ENCODE measurements around the gene BZW2.

Gene BZW2

GRCh38 chr7:16726189-16726588, 80.2 kb downstream of the BZW2 start:
- H3K4me1 ChIP-seq (ENCODE audit: control insufficient read depth, insufficient read depth, low read length) = peaks cover 8% of the 10 kb centered on the region
- H3K36me3 ChIP-seq (ENCODE audit: control insufficient read depth, insufficient read depth, low read length, severe bottlenecking) = no peaks in the 10 kb centered on the region
- no peaks in the 10 kb centered on the region for H3K9me3 ChIP-seq (ENCODE audit: control insufficient read depth, low read length)
- H3K4me3 ChIP-seq (ENCODE audit: low read length) = no peak overlapping the region
- no peak for DNase-seq (ENCODE audit: low read depth)
- H3K27me3 ChIP-seq (replicated peaks; ENCODE audit: control insufficient read depth, insufficient read depth, low read length) = no peaks in the 10 kb centered on the region
- no peak overlapping the region for H3K9ac ChIP-seq (ENCODE audit: low read length)

GRCh38 chr7:16727736-16728135, 81.8 kb downstream of the BZW2 start:
- DNase-seq (ENCODE audit: low read depth) = no peak
- Histone ChIP-seq H3K4me3 (ENCODE audit: low read length) (no peak overlapping the region), H3K9me3 (ENCODE audit: control insufficient read depth, low read length) (no peaks in the 10 kb centered on the region)

GRCh38 chr7:16728811-16729210, 82.8 kb downstream of the BZW2 start:
- H3K36me3 ChIP-seq (ENCODE audit: control insufficient read depth, insufficient read depth, low read length, severe bottlenecking) = no peaks in the 10 kb centered on the region
- no peak for DNase-seq (ENCODE audit: low read depth)
- H3K9me3 ChIP-seq (ENCODE audit: control insufficient read depth, low read length) = no peaks in the 10 kb centered on the region
- no peaks in the 10 kb centered on the region for H3K27me3 ChIP-seq (replicated peaks; ENCODE audit: control insufficient read depth, insufficient read depth, low read length)
- H3K4me3 ChIP-seq (ENCODE audit: low read length) = no peak overlapping the region
- peaks cover 10% of the 10 kb centered on the region for H3K4me1 ChIP-seq (ENCODE audit: control insufficient read depth, insufficient read depth, low read length)
- no peak overlapping the region for H3K9ac ChIP-seq (ENCODE audit: low read length)

More at GRCh38 chr7:16727736-16728135, 81.8 kb downstream of the BZW2 start:
- H3K4me1 ChIP-seq (ENCODE audit: control insufficient read depth, insufficient read depth, low read length) = peaks cover 9% of the 10 kb centered on the region
- H3K27me3 ChIP-seq (replicated peaks; ENCODE audit: control insufficient read depth, insufficient read depth, low read length) = no peaks in the 10 kb centered on the region
- H3K9ac ChIP-seq (ENCODE audit: low read length) = no peak overlapping the region
- no peaks in the 10 kb centered on the region for H3K36me3 ChIP-seq (ENCODE audit: control insufficient read depth, insufficient read depth, low read length, severe bottlenecking)

- no peaks in the 10 kb centered on the region for H3K9me3 ChIP-seq (ENCODE audit: control insufficient read depth, low read length)
- DNase-seq (ENCODE audit: low read depth) = no peak
- H3K27me3 ChIP-seq (replicated peaks; ENCODE audit: control insufficient read depth, insufficient read depth, low read length) = no peaks in the 10 kb centered on the region
- H3K36me3 ChIP-seq (ENCODE audit: control insufficient read depth, insufficient read depth, low read length, severe bottlenecking) = no peaks in the 10 kb centered on the region
- no peak overlapping the region for H3K4me3 ChIP-seq (ENCODE audit: low read length)
- H3K4me1 ChIP-seq (ENCODE audit: control insufficient read depth, insufficient read depth, low read length) = peaks cover 16% of the 10 kb centered on the region
- H3K9ac ChIP-seq (ENCODE audit: low read length) = no peak overlapping the region
Observed at GRCh38 chr7:16729541-16729940, 83.6 kb downstream of the BZW2 start.

GRCh38 chr7:16730937-16731336, 85.0 kb downstream of the BZW2 start:
- Histone ChIP-seq H3K4me3 (ENCODE audit: low read length) (no peak overlapping the region), H3K4me1 (ENCODE audit: control insufficient read depth, insufficient read depth, low read length) (peaks cover 21% of the 10 kb centered on the region), H3K36me3 (ENCODE audit: control insufficient read depth, insufficient read depth, low read length, severe bottlenecking) (no peaks in the 10 kb centered on the region), H3K9me3 (ENCODE audit: control insufficient read depth, low read length) (no peaks in the 10 kb centered on the region), H3K9ac (ENCODE audit: low read length) (no peak overlapping the region), H3K27me3 (replicated peaks; ENCODE audit: control insufficient read depth, insufficient read depth, low read length) (no peaks in the 10 kb centered on the region)
- DNase-seq (ENCODE audit: low read depth) = no peak

DNA sequence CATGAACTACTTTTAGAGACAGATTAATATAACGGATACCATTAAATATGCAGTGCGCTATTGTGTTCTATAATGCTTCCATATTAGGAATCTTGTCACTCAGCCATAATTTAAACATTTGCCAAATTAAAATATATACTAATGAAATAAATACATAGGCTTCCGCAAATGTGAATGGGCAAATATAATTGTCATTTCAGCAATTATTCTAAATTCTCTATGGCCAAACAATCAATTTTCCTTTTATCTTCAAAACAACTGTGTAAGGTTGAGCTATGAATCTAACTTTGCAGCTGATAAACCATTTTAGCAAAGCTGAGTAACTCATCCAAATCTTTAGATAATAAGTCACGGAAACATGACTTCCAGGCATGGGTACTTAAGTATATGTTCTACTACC, 86.8 kb downstream of the BZW2 start:
- no peak overlapping the region for H3K4me3 ChIP-seq (ENCODE audit: low read length)
- no peaks in the 10 kb centered on the region for H3K27me3 ChIP-seq (replicated peaks; ENCODE audit: control insufficient read depth, insufficient read depth, low read length)
- no peak overlapping the region for H3K9ac ChIP-seq (ENCODE audit: low read length)
- DNase-seq (ENCODE audit: low read depth) = no peak
- no peaks in the 10 kb centered on the region for H3K9me3 ChIP-seq (ENCODE audit: control insufficient read depth, low read length)
- H3K4me1 ChIP-seq (ENCODE audit: control insufficient read depth, insufficient read depth, low read length) = peaks cover 21% of the 10 kb centered on the region
- H3K36me3 ChIP-seq (ENCODE audit: control insufficient read depth, insufficient read depth, low read length, severe bottlenecking) = no peaks in the 10 kb centered on the region

GRCh38 chr7:16734148-16734726, 88.3 kb downstream of the BZW2 start:
- peak; percentile 34 for DNase-seq (ENCODE audit: low read depth)
- H3K9ac ChIP-seq (ENCODE audit: low read length) = no peak overlapping the region
- peaks cover 21% of the 10 kb centered on the region for H3K4me1 ChIP-seq (ENCODE audit: control insufficient read depth, insufficient read depth, low read length)
- no peaks in the 10 kb centered on the region for H3K36me3 ChIP-seq (ENCODE audit: control insufficient read depth, insufficient read depth, low read length, severe bottlenecking)
- no peaks in the 10 kb centered on the region for H3K27me3 ChIP-seq (replicated peaks; ENCODE audit: control insufficient read depth, insufficient read depth, low read length)
- H3K9me3 ChIP-seq (ENCODE audit: control insufficient read depth, low read length) = no peaks in the 10 kb centered on the region
- no peak overlapping the region for H3K4me3 ChIP-seq (ENCODE audit: low read length)

GRCh38 chr7:16735020-16735419, 89.0 kb downstream of the BZW2 start:
- H3K4me3 ChIP-seq (ENCODE audit: low read length) = no peak overlapping the region
- no peaks in the 10 kb centered on the region for H3K27me3 ChIP-seq (replicated peaks; ENCODE audit: control insufficient read depth, insufficient read depth, low read length)
- DNase-seq (ENCODE audit: low read depth) = no peak
- H3K4me1 ChIP-seq (ENCODE audit: control insufficient read depth, insufficient read depth, low read length) = peaks cover 27% of the 10 kb centered on the region
- no peak overlapping the region for H3K9ac ChIP-seq (ENCODE audit: low read length)
- H3K9me3 ChIP-seq (ENCODE audit: control insufficient read depth, low read length) = no peaks in the 10 kb centered on the region
- no peaks in the 10 kb centered on the region for H3K36me3 ChIP-seq (ENCODE audit: control insufficient read depth, insufficient read depth, low read length, severe bottlenecking)

DNA sequence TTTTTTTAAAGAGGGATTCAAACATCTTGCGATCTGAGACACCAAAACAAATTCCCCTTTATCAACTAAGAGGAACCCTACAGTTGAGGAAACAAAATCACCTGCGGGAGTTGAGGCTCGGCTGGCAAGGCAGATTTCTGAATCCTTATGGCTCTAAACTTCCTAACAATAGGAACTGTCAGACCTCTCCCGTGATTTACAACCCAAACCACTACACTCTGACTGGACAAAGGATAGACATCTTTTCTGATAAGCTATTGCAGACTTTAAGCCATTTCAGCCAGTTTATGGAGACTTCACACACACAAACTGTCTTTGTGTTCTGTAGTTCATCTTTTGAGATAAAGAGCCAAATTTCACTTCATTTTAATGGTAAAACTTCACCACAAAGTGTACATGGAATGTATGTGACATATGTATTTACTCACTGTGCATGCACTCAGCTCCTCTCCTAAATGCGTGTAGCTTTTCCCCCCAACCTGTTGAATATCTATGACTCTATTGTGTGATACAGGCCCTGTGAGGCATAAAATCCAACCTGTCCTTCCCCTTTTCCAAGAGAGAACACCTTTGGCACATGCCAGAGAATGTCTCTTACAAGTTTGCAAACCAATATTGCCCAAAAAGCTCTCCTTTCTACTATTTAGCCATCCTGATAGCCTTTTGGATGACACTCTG, 92.2 kb downstream of the BZW2 start:
- H3K9ac ChIP-seq (ENCODE audit: low read length) = no peak overlapping the region
- no peaks in the 10 kb centered on the region for H3K9me3 ChIP-seq (ENCODE audit: control insufficient read depth, low read length)
- H3K4me1 ChIP-seq (ENCODE audit: control insufficient read depth, insufficient read depth, low read length) = peaks cover 30% of the 10 kb centered on the region
- no peaks in the 10 kb centered on the region for H3K36me3 ChIP-seq (ENCODE audit: control insufficient read depth, insufficient read depth, low read length, severe bottlenecking)
- no peak for DNase-seq (ENCODE audit: low read depth)
- H3K27me3 ChIP-seq (replicated peaks; ENCODE audit: control insufficient read depth, insufficient read depth, low read length) = no peaks in the 10 kb centered on the region
- no peak overlapping the region for H3K4me3 ChIP-seq (ENCODE audit: low read length)

GRCh38 chr7:16739863-16740622, 94.1 kb downstream of the BZW2 start:
- Histone ChIP-seq H3K36me3 (ENCODE audit: control insufficient read depth, insufficient read depth, low read length, severe bottlenecking) (no peaks in the 10 kb centered on the region), H3K4me3 (ENCODE audit: low read length) (peak overlapping the region; percentile 40), H3K27me3 (replicated peaks; ENCODE audit: control insufficient read depth, insufficient read depth, low read length) (no peaks in the 10 kb centered on the region), H3K4me1 (ENCODE audit: control insufficient read depth, insufficient read depth, low read length) (peaks cover 27% of the 10 kb centered on the region), H3K9ac (ENCODE audit: low read length) (no peak overlapping the region), H3K9me3 (ENCODE audit: control insufficient read depth, low read length) (no peaks in the 10 kb centered on the region)
- DNase-seq (ENCODE audit: low read depth) = peak; percentile 57

- Histone ChIP-seq H3K4me1 (ENCODE audit: control insufficient read depth, insufficient read depth, low read length) (peaks cover 32% of the 10 kb centered on the region), H3K9me3 (ENCODE audit: control insufficient read depth, low read length) (no peaks in the 10 kb centered on the region), H3K36me3 (ENCODE audit: control insufficient read depth, insufficient read depth, low read length, severe bottlenecking) (no peaks in the 10 kb centered on the region), H3K4me3 (ENCODE audit: low read length) (no peak overlapping the region), H3K9ac (ENCODE audit: low read length) (no peak overlapping the region), H3K27me3 (replicated peaks; ENCODE audit: control insufficient read depth, insufficient read depth, low read length) (no peaks in the 10 kb centered on the region)
- no peak for DNase-seq (ENCODE audit: low read depth)
Observed at GRCh38 chr7:16740623-16740953, 94.6 kb downstream of the BZW2 start.

Data from adipocyte (in vitro differentiated cells).